Colonic mucosa (tissue), 4 donors: Measurements from ENCODE around the gene ZSWIM7. TPM values are rescaled to one million over a fixed set of nuclear protein-coding genes. Genes with fewer than 3 reads are reported as not detected.
"Not testable (repeated sequence)": the region's sequence is repeated elsewhere in the genome, so short reads cannot be mapped to it uniquely, and the experiment has no call there.

Experiments used
- DNase-seq: peaks from one replicate; pipeline ENCODE4 v3.0.0-alpha.2; 2020
- H3K27ac ChIP-seq: fragments of 200-600 bp; one replicate; pipeline ENCODE4 v1.8.0; 2021
- H3K27me3 ChIP-seq: fragments of 200-600 bp; one replicate; pipeline ENCODE4 v1.8.0; 2021
- H3K36me3 ChIP-seq: fragments of 200-600 bp; one replicate; pipeline ENCODE4 v1.8.0; 2021
- H3K4me1 ChIP-seq: fragments of 200-600 bp; one replicate; pipeline ENCODE4 v1.8.0; 2021; ENCODE audit warnings: mild to moderate bottlenecking
- H3K4me3 ChIP-seq: fragments of 200-600 bp; one replicate; pipeline ENCODE4 v1.8.0; 2021
- H3K9ac ChIP-seq, 2 donors: one replicate each; pipeline ENCODE4 v1.7.0; 2013; ENCODE audit warnings: control low read depth in 2 of 2, low read depth in 2 of 2, low read length in 2 of 2
- H3K9me3 ChIP-seq: fragments of 200-600 bp; one replicate; pipeline ENCODE4 v1.8.0; 2021
- intact Hi-C: fragments of 100-400 bp; cut with DNase I; formaldehyde crosslinking; loops from one replicate; pipeline ENCODE4 v1.14.1; 2022
- total RNA-seq, 2 donors: library from RNA; stranded (reverse); fragmentation: NEBNext Ultra II Directional in 1 of 2; extraction: Animal tissue kit (Norgen Biotek cat#: 25700) in 1 of 2; gene quantifications; one replicate each; pipeline ENCODE4 v1.2.1, GENCODE V29; 2021
- TF ChIP-seq, protein P1 (sequence below): fragments of 200-600 bp; IDR thresholded peaks from one replicate; pipeline ENCODE4 v1.8.0; 2022; ENCODE audit warnings: antibody characterized with exemption, mild to moderate bottlenecking
- donor health status: healthy.
- donor health status: DM: no; HTN: no; CAD: no.
- donor health status: DM: no; HTN: no; CAD: no.

The ZSWIM7 gene
- total RNA-seq, 2 donors from 2014 or later = 17.7 to 18.8 TPM

DNA sequence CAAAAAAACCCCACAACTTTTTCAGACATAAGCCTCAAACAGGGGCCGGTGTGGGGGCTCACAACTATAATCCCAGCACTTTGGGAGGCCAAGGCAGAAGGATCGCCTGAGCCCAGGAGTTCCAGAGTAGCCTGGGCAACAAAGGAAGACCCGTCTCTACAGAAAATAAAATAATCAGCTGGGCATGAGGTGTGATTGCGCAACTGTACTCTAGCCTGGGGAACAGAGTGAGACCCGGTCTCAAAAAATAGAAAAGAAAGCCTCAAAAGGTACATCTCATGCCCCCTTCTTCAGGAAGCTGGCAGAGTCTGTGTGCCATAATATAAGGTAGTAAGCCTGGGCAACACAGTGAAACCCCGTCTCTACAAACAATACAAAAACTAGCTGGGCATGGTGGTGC, 3.2 kb downstream of the ZSWIM7 start:
- H3K27ac ChIP-seq = no peak overlapping the region
- no peak for DNase-seq
- H3K9me3 ChIP-seq = no peaks in the 10 kb centered on the region
- no peaks in the 10 kb centered on the region for H3K27me3 ChIP-seq
- TF ChIP-seq, protein P1, sequence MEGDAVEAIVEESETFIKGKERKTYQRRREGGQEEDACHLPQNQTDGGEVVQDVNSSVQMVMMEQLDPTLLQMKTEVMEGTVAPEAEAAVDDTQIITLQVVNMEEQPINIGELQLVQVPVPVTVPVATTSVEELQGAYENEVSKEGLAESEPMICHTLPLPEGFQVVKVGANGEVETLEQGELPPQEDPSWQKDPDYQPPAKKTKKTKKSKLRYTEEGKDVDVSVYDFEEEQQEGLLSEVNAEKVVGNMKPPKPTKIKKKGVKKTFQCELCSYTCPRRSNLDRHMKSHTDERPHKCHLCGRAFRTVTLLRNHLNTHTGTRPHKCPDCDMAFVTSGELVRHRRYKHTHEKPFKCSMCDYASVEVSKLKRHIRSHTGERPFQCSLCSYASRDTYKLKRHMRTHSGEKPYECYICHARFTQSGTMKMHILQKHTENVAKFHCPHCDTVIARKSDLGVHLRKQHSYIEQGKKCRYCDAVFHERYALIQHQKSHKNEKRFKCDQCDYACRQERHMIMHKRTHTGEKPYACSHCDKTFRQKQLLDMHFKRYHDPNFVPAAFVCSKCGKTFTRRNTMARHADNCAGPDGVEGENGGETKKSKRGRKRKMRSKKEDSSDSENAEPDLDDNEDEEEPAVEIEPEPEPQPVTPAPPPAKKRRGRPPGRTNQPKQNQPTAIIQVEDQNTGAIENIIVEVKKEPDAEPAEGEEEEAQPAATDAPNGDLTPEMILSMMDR = no peak
- H3K4me1 ChIP-seq = peaks cover 7% of the 10 kb centered on the region
- H3K9ac ChIP-seq = no peak overlapping the region
- no peak overlapping the region for H3K4me3 ChIP-seq
- intact Hi-C loops = loop anchor here (2.0 to 5.0 kb wide), 2 partner anchors 52 to 169 kb away; partner anchors contain the start of gene ADORA2B
- no peaks in the 10 kb centered on the region for H3K36me3 ChIP-seq

DNA sequence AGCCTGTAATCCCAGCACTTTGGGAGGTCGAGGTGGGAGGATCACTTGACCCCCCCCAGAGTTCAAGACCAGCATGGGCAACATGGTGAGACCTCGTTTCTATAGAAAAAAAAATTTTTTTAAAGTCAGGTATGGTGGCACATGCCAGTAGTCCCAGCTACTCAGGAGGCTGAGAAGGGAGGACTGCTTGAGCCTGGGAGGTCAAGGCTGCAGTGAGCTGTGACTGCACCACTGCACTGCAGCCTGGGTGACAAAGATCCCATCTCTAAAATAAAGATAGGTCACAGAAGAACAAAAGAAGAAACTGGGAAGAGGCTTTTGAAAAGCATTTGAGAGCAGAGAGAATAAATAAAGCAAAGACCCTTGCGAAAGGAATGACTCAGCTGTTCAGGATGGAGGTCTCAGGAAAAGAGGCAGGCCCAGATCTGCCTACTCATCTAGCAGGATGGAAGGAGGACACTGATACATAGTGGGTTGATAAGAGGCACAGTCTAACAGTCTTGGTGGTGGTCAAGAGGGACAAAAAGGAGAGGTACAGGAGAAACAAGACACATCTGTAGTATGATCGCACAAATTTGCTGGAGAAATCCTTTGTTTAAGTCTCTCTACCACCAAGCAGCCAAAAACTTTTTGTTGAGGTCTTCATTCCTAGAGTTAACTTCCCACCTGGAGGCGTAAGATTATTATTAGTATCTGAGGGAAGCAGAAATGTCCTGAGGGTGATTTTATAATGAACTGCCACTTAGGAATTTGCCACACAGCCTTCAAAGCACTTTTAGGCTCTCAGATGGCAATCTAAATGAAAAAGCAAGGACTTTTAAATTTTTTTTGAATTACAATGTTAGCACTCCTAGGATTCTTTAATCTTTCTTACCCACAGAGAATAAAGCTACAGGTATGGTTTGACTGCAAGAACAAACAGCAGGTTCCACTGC, 17.6 kb downstream of the ZSWIM7 start:
- intact Hi-C loops = no loop called here
- Histone ChIP-seq H3K4me1 (no peaks in the 10 kb centered on the region), H3K36me3 (no peaks in the 10 kb centered on the region), H3K4me3 (no peak overlapping the region), H3K9me3 (no peaks in the 10 kb centered on the region), H3K9ac (peak overlapping the region in 1 of 2 donors; percentile 43), H3K27me3 (no peaks in the 10 kb centered on the region), H3K27ac (peak overlapping the region; percentile 79)
- TF ChIP-seq, protein P1 = no peak
- DNase-seq = no peak

DNA sequence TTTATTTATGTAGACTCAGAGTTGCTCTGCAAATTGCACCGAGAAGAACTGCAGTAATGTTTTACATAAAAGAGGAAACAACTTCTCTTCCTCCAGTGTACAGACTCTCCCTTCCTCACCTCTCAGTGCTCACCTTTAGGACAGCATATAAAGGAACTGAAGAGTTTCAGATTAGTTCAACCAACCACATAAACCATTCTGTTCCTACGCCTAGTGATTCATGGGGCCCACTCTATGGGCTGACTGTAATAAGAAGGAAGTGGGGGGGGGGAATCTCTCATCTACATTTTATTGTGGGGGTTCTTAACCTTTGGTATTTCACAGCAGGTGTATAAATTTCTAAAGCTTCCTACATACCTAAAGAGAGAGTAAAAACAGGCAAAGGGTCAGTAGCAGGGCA, 18.3 kb downstream of the ZSWIM7 start:
- Histone ChIP-seq H3K9me3 (no peaks in the 10 kb centered on the region), H3K9ac (peak overlapping the region in 1 of 2 donors; percentile 58), H3K36me3 (no peaks in the 10 kb centered on the region), H3K27ac (peak overlapping the region; percentile 79), H3K4me3 (no peak overlapping the region), H3K4me1 (no peaks in the 10 kb centered on the region), H3K27me3 (no peaks in the 10 kb centered on the region)
- TF ChIP-seq, protein P1 = no peak
- DNase-seq = no peak
- intact Hi-C loops = no loop called here

DNA sequence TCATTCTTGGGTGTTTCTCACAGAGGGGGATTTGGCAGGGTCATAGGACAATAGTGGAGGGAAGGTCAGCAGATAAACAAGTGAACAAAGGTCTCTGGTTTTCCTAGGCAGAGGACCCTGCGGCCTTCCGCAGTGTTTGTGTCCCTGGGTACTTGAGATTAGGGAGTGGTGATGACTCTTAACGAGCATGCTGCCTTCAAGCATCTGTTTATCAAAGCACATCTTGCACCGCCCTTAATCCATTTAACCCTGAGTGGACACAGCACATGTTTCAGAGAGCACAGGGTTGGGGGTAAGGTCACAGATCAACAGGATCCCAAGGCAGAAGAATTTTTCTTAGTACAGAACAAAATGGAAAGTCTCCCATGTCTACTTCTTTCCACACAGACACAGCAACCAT, 20.5 kb downstream of the ZSWIM7 start:
- H3K27me3 ChIP-seq, H3K27ac ChIP-seq, H3K36me3 ChIP-seq, H3K4me1 ChIP-seq, H3K9ac ChIP-seq, DNase-seq, intact Hi-C loops, H3K9me3 ChIP-seq, H3K4me3 ChIP-seq: not testable (repeated sequence)

DNA sequence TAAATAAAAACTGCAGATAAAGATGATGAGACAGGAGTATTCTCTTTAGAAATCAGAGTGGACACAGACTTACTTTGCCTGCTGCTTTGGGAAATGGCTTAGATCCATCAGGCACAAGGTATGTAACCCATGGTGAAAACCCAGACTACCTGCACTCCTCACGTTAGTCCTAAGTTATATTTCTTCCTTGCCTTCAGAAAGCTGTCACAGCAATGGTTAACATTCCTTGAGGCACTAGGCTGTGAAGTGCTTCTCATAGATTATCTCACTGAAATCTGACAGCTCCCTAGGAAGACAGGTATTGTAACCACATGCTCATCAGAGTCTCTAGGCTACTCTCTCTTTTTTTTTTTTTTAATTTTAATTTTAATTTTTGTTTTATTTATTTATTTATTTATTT, 20.9 kb downstream of the ZSWIM7 start:
- H3K9ac ChIP-seq = no peak overlapping the region
- no peak overlapping the region for H3K27ac ChIP-seq
- H3K36me3 ChIP-seq = no peaks in the 10 kb centered on the region
- intact Hi-C loops = no loop called here
- H3K4me3 ChIP-seq = no peak overlapping the region
- no peak for DNase-seq
- TF ChIP-seq, protein P1 = no peak
- no peaks in the 10 kb centered on the region for H3K4me1 ChIP-seq
- no peaks in the 10 kb centered on the region for H3K27me3 ChIP-seq
- H3K9me3 ChIP-seq = no peaks in the 10 kb centered on the region

DNA sequence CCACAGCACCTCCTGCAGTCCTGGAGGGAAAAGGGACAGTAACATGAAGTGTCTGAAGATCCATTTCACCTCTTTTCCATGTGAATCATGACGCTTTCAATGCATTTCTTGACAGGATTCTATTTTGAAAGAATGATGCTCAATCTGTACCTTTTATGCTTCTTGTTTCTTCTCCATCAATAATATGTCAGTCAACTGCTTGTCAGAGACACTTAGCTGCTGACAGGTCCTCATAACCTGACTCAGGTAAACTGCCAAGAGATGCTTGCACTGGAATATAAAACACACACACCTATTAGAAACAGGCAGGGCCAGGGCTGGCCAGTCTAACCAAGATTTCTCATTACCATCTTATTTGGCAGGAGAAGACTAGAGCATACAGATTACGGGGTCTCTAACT, 21.6 kb downstream of the ZSWIM7 start:
- TF ChIP-seq, protein P1 = no peak
- Histone ChIP-seq H3K27me3 (no peaks in the 10 kb centered on the region), H3K4me3 (no peak overlapping the region), H3K9ac (no peak overlapping the region), H3K27ac (no peak overlapping the region), H3K36me3 (no peaks in the 10 kb centered on the region), H3K4me1 (no peaks in the 10 kb centered on the region), H3K9me3 (no peaks in the 10 kb centered on the region)
- DNase-seq = no peak
- intact Hi-C loops = no loop called here
